Measurements from ENCODE around the gene PRKG1.

DNA sequence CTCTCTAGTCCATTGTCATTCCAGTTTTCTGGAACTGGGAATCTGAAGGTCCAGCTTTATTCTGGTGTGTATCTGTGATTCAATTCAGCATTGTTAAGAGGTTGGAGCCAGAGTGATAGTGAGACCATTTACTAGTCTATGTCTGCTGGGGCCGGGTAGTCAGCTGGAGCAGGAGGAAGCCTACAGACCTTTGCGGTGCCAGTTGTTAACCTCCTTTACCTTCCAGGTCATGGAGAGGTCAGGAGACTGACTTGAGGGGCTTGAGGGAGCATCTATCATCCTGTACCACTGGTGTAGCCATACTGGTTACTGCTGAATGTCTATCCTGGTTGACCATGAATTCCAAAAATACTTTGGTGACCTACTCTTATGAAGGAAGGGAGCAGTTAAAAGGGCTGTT is 634.3 kb downstream of the PRKG1 start:
- TF ChIP-seq EZH2 (IDR thresholded peaks at IDR 0.05; ENCODE audit: low read length) = no peak
- TF ChIP-seq, protein P1, sequence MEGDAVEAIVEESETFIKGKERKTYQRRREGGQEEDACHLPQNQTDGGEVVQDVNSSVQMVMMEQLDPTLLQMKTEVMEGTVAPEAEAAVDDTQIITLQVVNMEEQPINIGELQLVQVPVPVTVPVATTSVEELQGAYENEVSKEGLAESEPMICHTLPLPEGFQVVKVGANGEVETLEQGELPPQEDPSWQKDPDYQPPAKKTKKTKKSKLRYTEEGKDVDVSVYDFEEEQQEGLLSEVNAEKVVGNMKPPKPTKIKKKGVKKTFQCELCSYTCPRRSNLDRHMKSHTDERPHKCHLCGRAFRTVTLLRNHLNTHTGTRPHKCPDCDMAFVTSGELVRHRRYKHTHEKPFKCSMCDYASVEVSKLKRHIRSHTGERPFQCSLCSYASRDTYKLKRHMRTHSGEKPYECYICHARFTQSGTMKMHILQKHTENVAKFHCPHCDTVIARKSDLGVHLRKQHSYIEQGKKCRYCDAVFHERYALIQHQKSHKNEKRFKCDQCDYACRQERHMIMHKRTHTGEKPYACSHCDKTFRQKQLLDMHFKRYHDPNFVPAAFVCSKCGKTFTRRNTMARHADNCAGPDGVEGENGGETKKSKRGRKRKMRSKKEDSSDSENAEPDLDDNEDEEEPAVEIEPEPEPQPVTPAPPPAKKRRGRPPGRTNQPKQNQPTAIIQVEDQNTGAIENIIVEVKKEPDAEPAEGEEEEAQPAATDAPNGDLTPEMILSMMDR (optimal IDR thresholded peaks at IDR 0.05 in 1 of 3, IDR thresholded peaks at IDR 0.05 in 1 of 3, conservative IDR thresholded peaks at IDR 0.05 in 1 of 3; ENCODE audit: extremely low read depth in 1 of 3, insufficient read depth in 2 of 3, low read length in 3 of 3) = no peak

All from keratinocyte (primary cell).